Endodermal cell (in vitro differentiated cells): ENCODE data around the gene PPFIBP2. TPM values are rescaled to one million over a fixed set of nuclear protein-coding genes. Genes with fewer than 3 reads are reported as not detected.
A peak's percentile ranks its signal among the peaks of the same experiment; 100 is the strongest.

ENCODE experiments used
- DNase-seq: peaks from one replicate; pipeline ENCODE4 v3.0.0-alpha.2; 2017
- H3K27ac ChIP-seq: 2 replicates; pipeline ENCODE4 v1.5.1; 2013; ENCODE audit warnings: mild to moderate bottlenecking, low read depth, low read length, moderate library complexity
- H3K27me3 ChIP-seq: 2 replicates; pipeline ENCODE4 v1.6.1; 2013; ENCODE audit warnings: mild to moderate bottlenecking, low read length, moderate library complexity; ENCODE audit not compliant: insufficient read depth, control insufficient read depth, poor library complexity, severe bottlenecking
- H3K36me3 ChIP-seq: 2 replicates; pipeline ENCODE4 v1.7.0; 2013; ENCODE audit warnings: mild to moderate bottlenecking, low read length, moderate library complexity; ENCODE audit not compliant: control insufficient read depth, insufficient read depth
- H3K4me1 ChIP-seq: one replicate; pipeline ENCODE4 v1.7.0; 2013; ENCODE audit warnings: low read length; ENCODE audit not compliant: control insufficient read depth, insufficient read depth
- H3K4me3 ChIP-seq: 2 replicates; pipeline ENCODE4 v1.5.1; 2013; ENCODE audit warnings: mild to moderate bottlenecking, low read length, moderate library complexity
- H3K9ac ChIP-seq: 2 replicates; pipeline ENCODE4 v1.6.1; 2013; ENCODE audit warnings: mild to moderate bottlenecking, low read length, moderate library complexity; ENCODE audit not compliant: poor library complexity, severe bottlenecking; ENCODE audit errors: extremely low read depth
- H3K9me3 ChIP-seq: 2 replicates; pipeline ENCODE4 v1.6.1; 2013; ENCODE audit warnings: mild to moderate bottlenecking, low read length, moderate library complexity; ENCODE audit not compliant: control insufficient read depth
- H3K27ac Mint-ChIP-seq: 2 replicates; pipeline ENCODE4 v1.8.0; 2020; ENCODE audit warnings: mixed read lengths
- H3K27me3 Mint-ChIP-seq: 2 replicates; pipeline ENCODE4 v1.8.0; 2021; ENCODE audit warnings: mild to moderate bottlenecking, mixed read lengths; ENCODE audit not compliant: insufficient read depth
- H3K36me3 Mint-ChIP-seq: 2 replicates; pipeline ENCODE4 v1.8.0; 2020; ENCODE audit warnings: low read depth, mixed read lengths
- H3K4me1 Mint-ChIP-seq: 2 replicates; pipeline ENCODE4 v1.8.0; 2020; ENCODE audit warnings: mixed read lengths
- H3K4me3 Mint-ChIP-seq: 2 replicates; pipeline ENCODE4 v1.8.0; 2020; ENCODE audit warnings: mild to moderate bottlenecking, moderate library complexity, mixed read lengths
- H3K9me3 Mint-ChIP-seq: 2 replicates; pipeline ENCODE4 v1.8.0; 2020; ENCODE audit warnings: mild to moderate bottlenecking, mixed read lengths
- CTCF ChIP-seq: fragments of 200-600 bp; sonication (generic); conservative IDR thresholded peaks from 2 replicates; pipeline ENCODE4 v1.5.0; 2021; ENCODE audit warnings: antibody characterized with exemption, mild to moderate bottlenecking
- WGBS, 2 experiments: methylation state at CpG; one replicate each; pipeline versions ENCODE4 v1.1.5 to v1.1.7; 2013; ENCODE audit warnings: missing lambda C conversion rate in 2 of 2, mixed read lengths in 1 of 2; ENCODE audit not compliant: insufficient coverage in 1 of 2, insufficient read length in 1 of 2; 5-methylcytosine and 5-hydroxymethylcytosine counted together
- total RNA-seq, 2 donors: library from RNA; stranded (reverse); fragmentation: NEBNext Ultra II Directional in 1 of 2; extraction: Animal tissue kit (Norgen Biotek cat#: 25700) in 1 of 2; gene quantifications; 2 replicates in 1 of 2; 3 replicates in 1 of 2; pipeline ENCODE4 v1.2.1, GENCODE V29; 2021

The PPFIBP2 gene
- total RNA-seq, 2 donors from 2014 or later, result 149 to 195 TPM

GRCh38 chr11:7509966-7510365 lies 3.8 kb upstream of the PPFIBP2 start:
- 92 to 100% methylated on average over 1 to 2 of the region's 2 CpGs for WGBS, 2 experiments
- H3K9me3 Mint-ChIP-seq, result no peaks in the 10 kb centered on the region

GRCh38 chr11:7511401-7511800 lies 2.4 kb upstream of the PPFIBP2 start:
- Mint-ChIP-seq H3K36me3 (no peaks in the 10 kb centered on the region), H3K27me3 (peaks cover 14% of the 10 kb centered on the region), H3K9me3 (no peaks in the 10 kb centered on the region), H3K27ac (no peak overlapping the region), H3K4me1 (peaks cover 60% of the 10 kb centered on the region), H3K4me3 (no peak overlapping the region)
- Histone ChIP-seq H3K36me3 (no peaks in the 10 kb centered on the region), H3K4me1 (peaks cover 27% of the 10 kb centered on the region), H3K9ac (no peak overlapping the region), H3K4me3 (no peak overlapping the region), H3K27me3 (peaks cover 7% of the 10 kb centered on the region), H3K27ac (no peak overlapping the region), H3K9me3 (no peaks in the 10 kb centered on the region)
- WGBS, 2 experiments, result 86 to 97% methylated on average over 3 to 5 of the region's 5 CpGs
- TF ChIP-seq CTCF, result no peak
- DNase-seq, result no peak

More at GRCh38 chr11:7509966-7510365, 3.8 kb upstream of the PPFIBP2 start:
- Mint-ChIP-seq H3K4me3 (no peak overlapping the region), H3K27ac (no peak overlapping the region), H3K27me3 (peaks cover 5% of the 10 kb centered on the region), H3K36me3 (no peaks in the 10 kb centered on the region), H3K4me1 (peaks cover 51% of the 10 kb centered on the region)
- no peak for DNase-seq
- H3K36me3 ChIP-seq, result no peaks in the 10 kb centered on the region
- no peak overlapping the region for H3K9ac ChIP-seq
- H3K27ac ChIP-seq, result no peak overlapping the region
- no peak overlapping the region for H3K4me3 ChIP-seq
- peaks cover 5% of the 10 kb centered on the region for H3K27me3 ChIP-seq
- TF ChIP-seq CTCF, result no peak
- H3K4me1 ChIP-seq, result peaks cover 27% of the 10 kb centered on the region
- H3K9me3 ChIP-seq, result no peaks in the 10 kb centered on the region

GRCh38 chr11:7512525-7513233 lies 1.1 kb upstream of the PPFIBP2 start:
- no peak for TF ChIP-seq CTCF
- no peaks in the 10 kb centered on the region for H3K9me3 ChIP-seq
- no peaks in the 10 kb centered on the region for H3K36me3 Mint-ChIP-seq
- 64 to 65% methylated on average over 13 to 18 of the region's 18 CpGs for WGBS, 2 experiments
- H3K4me3 ChIP-seq, result peak overlapping the region; percentile 89
- H3K36me3 ChIP-seq, result no peaks in the 10 kb centered on the region
- peaks cover 22% of the 10 kb centered on the region for H3K27me3 Mint-ChIP-seq
- peak overlapping the region; percentile 77 for H3K4me3 Mint-ChIP-seq
- no peak overlapping the region for H3K27ac ChIP-seq
- no peaks in the 10 kb centered on the region for H3K9me3 Mint-ChIP-seq
- DNase-seq, result peak; percentile 59
- H3K4me1 Mint-ChIP-seq, result peaks cover 60% of the 10 kb centered on the region
- peaks cover 27% of the 10 kb centered on the region for H3K4me1 ChIP-seq
- H3K27ac Mint-ChIP-seq, result peak overlapping the region; percentile 68
- H3K9ac ChIP-seq, result peak overlapping the region; percentile 43
- H3K27me3 ChIP-seq, result peaks cover 7% of the 10 kb centered on the region
